SK-N-SH (cell line): ENCODE results near the gene CLDN15. TPM values are rescaled to one million over a fixed set of nuclear protein-coding genes. Genes with fewer than 3 reads are reported as not detected.
A peak's percentile ranks its signal among the peaks of the same experiment; 100 is the strongest.

Source experiments
- CTCF ChIA-PET: fragments of 300-600, 350-600 bp; formaldehyde crosslinking; extraction: SDS; loops from one replicate; lab custom pipeline; 2021; lab: Yijun Ruan, JAX
- POLR2A ChIA-PET: fragments of 350-600 bp; sonication (Branson Sonifier 250); formaldehyde crosslinking; extraction: SDS; loops from one replicate; lab custom pipeline; 2020; ENCODE audit warnings: antibody characterized with exemption, inconsistent platforms; lab: Yijun Ruan, JAX
- DNase-seq: peaks from one replicate; pipeline ENCODE4 v3.0.0; 2012
- H2AFZ ChIP-seq: fragments of 200-600 bp; sonication (generic); 2 replicates; pipeline ENCODE4 v1.8.1; 2016; ENCODE audit warnings: antibody characterized with exemption, mild to moderate bottlenecking, low read depth
- H3F3A ChIP-seq: fragments of 200-600 bp; sonication (generic); replicated peaks from 2 replicates; pipeline ENCODE3; 2016; ENCODE audit warnings: antibody characterized with exemption, mild to moderate bottlenecking; ENCODE audit not compliant: insufficient read depth
- H3K27ac ChIP-seq, 2 experiments: fragments of 200-500 bp in 1 of 2; fragments of 200-600 bp in 1 of 2; sonication (Bioruptor generic) in 1 of 2; sonication (generic), shearing (Covaris generic) in 1 of 2; 2 replicates each; pipeline versions ENCODE4 v1.5.1 to v1.6.1; 2014 to 2016; ENCODE audit warnings: low read depth in 2 of 2, inconsistent platforms in 1 of 2, low read length in 1 of 2, mild to moderate bottlenecking in 1 of 2, mixed read lengths in 1 of 2
- H3K27me3 ChIP-seq: fragments of 200-600 bp; sonication (generic), shearing (Covaris generic); 2 replicates; pipeline ENCODE4 v1.6.1; 2016; ENCODE audit warnings: mixed run types; ENCODE audit not compliant: insufficient read depth
- H3K36me3 ChIP-seq, 2 experiments: fragments of 200-500 bp in 1 of 2; fragments of 200-600 bp in 1 of 2; sonication (Bioruptor generic) in 1 of 2; sonication (generic) in 1 of 2; replicated peaks in 1 of 2; 2 replicates each; pipeline versions ENCODE3 to v1.5.1; 2014 to 2016; ENCODE audit warnings: low read length in 1 of 2, mild to moderate bottlenecking in 1 of 2; ENCODE audit not compliant: insufficient read depth in 2 of 2, control insufficient read depth in 1 of 2
- H3K4me1 ChIP-seq, 2 experiments: fragments of 200-500 bp in 1 of 2; fragments of 200-600 bp in 1 of 2; sonication (Bioruptor generic) in 1 of 2; sonication (generic), shearing (Covaris generic) in 1 of 2; 2 replicates each; pipeline versions ENCODE4 v1.5.1 to v1.6.1; 2014 to 2016; ENCODE audit warnings: low read depth in 1 of 2, low read length in 1 of 2, mixed run types in 1 of 2; ENCODE audit not compliant: insufficient read depth in 2 of 2, control insufficient read depth in 1 of 2
- H3K4me2 ChIP-seq: fragments of 200-600 bp; sonication (generic), shearing (Covaris generic); 2 replicates; pipeline ENCODE4 v1.6.1; 2017; ENCODE audit warnings: mixed run types
- H3K4me3 ChIP-seq, 2 experiments: fragments of 200-500 bp in 1 of 2; fragments of 200-600 bp in 1 of 2; sonication (Bioruptor generic) in 1 of 2; sonication (generic), shearing (Covaris generic) in 1 of 2; 2 replicates each; pipeline versions ENCODE4 v1.5.1 to v1.8.1; 2014 to 2016; ENCODE audit warnings: low read depth in 2 of 2, inconsistent platforms in 1 of 2, low read length in 1 of 2, mild to moderate bottlenecking in 1 of 2, mixed read lengths in 1 of 2, moderate library complexity in 1 of 2
- H3K79me2 ChIP-seq: fragments of 200-600 bp; sonication (generic); 2 replicates; pipeline ENCODE4 v1.8.1; 2017; ENCODE audit warnings: mild to moderate bottlenecking; ENCODE audit not compliant: insufficient read depth
- H3K9ac ChIP-seq: fragments of 200-600 bp; sonication (generic); 2 replicates; pipeline ENCODE4 v1.6.1; 2017; ENCODE audit warnings: mixed run types
- H3K9me2 ChIP-seq: fragments of 200-600 bp; sonication (generic); 2 replicates; pipeline ENCODE4 v1.6.1; 2017; ENCODE audit warnings: mixed run types
- H3K9me3 ChIP-seq: fragments of 200-600 bp; sonication (generic); 2 replicates; pipeline ENCODE4 v1.6.1; 2017; ENCODE audit warnings: mixed run types, mild to moderate bottlenecking, moderate library complexity
- H4K20me1 ChIP-seq: fragments of 200-600 bp; sonication (generic); 2 replicates; pipeline ENCODE4 v1.6.1; 2017; ENCODE audit warnings: mild to moderate bottlenecking, mixed run types; ENCODE audit not compliant: insufficient read depth
- CHD2 ChIP-seq: fragments of 150-350 bp; IDR thresholded peaks from 2 replicates; pipeline ENCODE4 v1.6.1; 2018; ENCODE audit warnings: low read length; ENCODE audit not compliant: partially characterized antibody
- EZH2phosphoT487 ChIP-seq: fragments of 200-600 bp; sonication (generic); IDR thresholded peaks from 2 replicates; pipeline ENCODE4 v1.6.1; 2017; ENCODE audit warnings: low read depth, mixed run types, mild to moderate bottlenecking, antibody characterized with exemption, moderate library complexity, borderline replicate concordance
- FOSL2 ChIP-seq: IDR thresholded peaks from 2 replicates; pipeline ENCODE4 v1.4.0; 2012; ENCODE audit warnings: low read depth, mild to moderate bottlenecking, moderate library complexity, borderline replicate concordance
- FOXM1 ChIP-seq: IDR thresholded peaks from 2 replicates; pipeline ENCODE4 v1.4.0; 2012; ENCODE audit warnings: low read depth, mild to moderate bottlenecking
- GABPA ChIP-seq: IDR thresholded peaks from 2 replicates; pipeline ENCODE4 v1.4.0; 2012; ENCODE audit warnings: low read depth, mild to moderate bottlenecking
- GATA2 ChIP-seq: sonication (generic); formaldehyde crosslinking; IDR thresholded peaks from 2 replicates; pipeline ENCODE4 v1.5.0; 2020; ENCODE audit warnings: mild to moderate bottlenecking, missing genetic modification reagents
- IRF3 ChIP-seq: fragments of 150-350 bp; IDR thresholded peaks from 2 replicates; pipeline ENCODE4 v1.6.1; 2016; ENCODE audit warnings: mild to moderate bottlenecking, low read depth, low read length
- MAX ChIP-seq: IDR thresholded peaks from 2 replicates; pipeline ENCODE4 v1.4.0; 2012; ENCODE audit warnings: low read depth
- MEF2A ChIP-seq: IDR thresholded peaks from 2 replicates; pipeline ENCODE4 v1.4.0; 2012; ENCODE audit warnings: low read depth, borderline replicate concordance
- NFIC ChIP-seq: IDR thresholded peaks from 2 replicates; pipeline ENCODE4 v1.4.0; 2012; ENCODE audit warnings: borderline replicate concordance
- NRF1 ChIP-seq: IDR thresholded peaks from 2 replicates; pipeline ENCODE4 v1.6.1; 2012; ENCODE audit warnings: low read depth, mild to moderate bottlenecking, low read length
- PBX3 ChIP-seq: IDR thresholded peaks from 2 replicates; pipeline ENCODE4; 2012
- POLR2AphosphoS5 ChIP-seq: IDR thresholded peaks from 2 replicates; pipeline ENCODE4 v1.6.1; 2012; ENCODE audit warnings: low read depth, low read length
- RCOR1 ChIP-seq: fragments of 150-350 bp; IDR thresholded peaks from 2 replicates; pipeline ENCODE4 v1.6.1; 2017; ENCODE audit warnings: antibody characterized with exemption, low read length
- RXRA ChIP-seq: IDR thresholded peaks from 2 replicates; pipeline ENCODE4 v1.4.0; 2012; ENCODE audit warnings: low read depth, mild to moderate bottlenecking, borderline replicate concordance
- TCF12 ChIP-seq: IDR thresholded peaks from 2 replicates; pipeline ENCODE4 v1.4.0; 2012
- USF1 ChIP-seq: IDR thresholded peaks from 2 replicates; pipeline ENCODE4 v1.4.0; 2012; ENCODE audit warnings: low read depth, borderline replicate concordance
- USF2 ChIP-seq: fragments of 150-350 bp; IDR thresholded peaks from 2 replicates; pipeline ENCODE4 v1.6.1; 2017; ENCODE audit warnings: antibody characterized with exemption, low read length, low read depth, borderline replicate concordance
- YY1 ChIP-seq: IDR thresholded peaks from 2 replicates; pipeline ENCODE4 v1.4.0; 2012; ENCODE audit warnings: low read depth, mild to moderate bottlenecking
- WGBS: methylation state at CpG from one replicate; pipeline ENCODE4 v1.1.6; 2017; ENCODE audit warnings: low lambda C conversion rate; 5-methylcytosine and 5-hydroxymethylcytosine counted together
- polyA plus RNA-seq, 3 experiments: library from polyadenylated mRNA; depleted of rRNA; stranded (reverse); fragments of >200 nt; gene quantifications; 2 replicates each; pipeline ENCODE4 v1.2.3, GENCODE V29; 2012

CLDN15 gene
- polyA plus RNA-seq, 1 of the 3 experiments (the other 2 are of a cell fraction), result 24.0 TPM

GRCh38 chr7:101238226-101239182 lies 902 bp upstream of the CLDN15 start (continued):
- TF ChIP-seq GABPA, result no peak
- no peak for TF ChIP-seq RXRA
- TF ChIP-seq MEF2A, result no peak
- TF ChIP-seq PBX3, result no peak
- no peak for TF ChIP-seq TCF12
- TF ChIP-seq EZH2phosphoT487, result no peak

- H3K9me3 ChIP-seq, result no peaks in the 10 kb centered on the region
- DNase-seq, result peak; percentile 27
- H3K4me1 ChIP-seq, result peaks cover 0 to 5% of the 10 kb centered on the region in 2 experiments; a peak in 1 of 4 replicates
- ChIA-PET CTCF (interaction anchor here (0.7 to 4.7 kb wide), 5 partner anchors 10 to 306 kb away, joined by 3 to 30 read pairs (median 4); no protein-coding TSS in a partner anchor), POLR2A (interaction anchor here (0.6 to 1.2 kb wide), 3 partner anchors 19 to 155 kb away, joined by 3 to 7 read pairs (median 4); partner anchors contain the start of genes PLOD3 and ZNHIT1)
- no peaks in the 10 kb centered on the region for H3K9me2 ChIP-seq
- no peak overlapping the region for H3K27ac ChIP-seq
- no peaks in the 10 kb centered on the region for H3F3A ChIP-seq
- TF ChIP-seq FOXM1 (no peak), USF2 (no peak), USF1 (no peak), TCF12 (no peak), YY1 (no peak), GABPA (no peak), IRF3 (no peak), NFIC (no peak), FOSL2 (no peak), EZH2phosphoT487 (no peak), MAX (no peak), GATA2 (CRISPR knock-in tag) (no peak), POLR2AphosphoS5 (no peak), RCOR1 (no peak), NRF1 (no peak), CHD2 (no peak), MEF2A (no peak)
- TF ChIP-seq, all 33 proteins: peak for 0
- Histone ChIP-seq H2AFZ (no peak overlapping the region), H3K27me3 (no peaks in the 10 kb centered on the region), H3K4me3 (no peak overlapping the region), H4K20me1 (no peaks in the 10 kb centered on the region), H3K4me2 (no peak overlapping the region), H3K36me3 (peaks cover 13 to 49% of the 10 kb centered on the region in 2 experiments), H3K9ac (no peak overlapping the region), H3K79me2 (peaks cover 9% of the 10 kb centered on the region; the same call in 1 of the 2 replicates)
- WGBS, result 96% methylated on average over 21 of the region's 21 CpGs
These were observed 1.2 kb downstream of the CLDN15 start for GRCh38 chr7:101236292-101236835.
